ENCODE data around the gene TTR. TPM values are rescaled to one million over a fixed set of nuclear protein-coding genes. Genes with fewer than 3 reads are reported as not detected.

The TTR gene
- total and polyA plus RNA-seq, 2 of the 13 experiments (the other 11 are each of a cell fraction or from before 2014, with no cell fraction given), result 91.3 to 496 TPM

- no peak for TF ChIP-seq DMTF1 (CRISPR knock-in tag; IDR thresholded peaks at IDR 0.05)
- TF ChIP-seq ZNF407 (CRISPR knock-in tag; IDR thresholded peaks at IDR 0.05; ENCODE audit: not compliant biosample characterization), result no peak
- TF ChIP-seq ZBTB20 (CRISPR knock-in tag; IDR thresholded peaks at IDR 0.05; ENCODE audit: borderline replicate concordance, low read depth), result 0 out of 2 replicates have a peak, but pooled peaks have one; percentile 15
- TF ChIP-seq CREB1 (IDR thresholded peaks at IDR 0.05), result no peak
- peak; percentile 56; the same call in 1 of the 2 replicates for TF ChIP-seq CREB1 (CRISPR knock-in tag; IDR thresholded peaks at IDR 0.05)
- peak; percentile 94 for TF ChIP-seq FOXA3 (CRISPR knock-in tag; IDR thresholded peaks at IDR 0.05)
- no peak for TF ChIP-seq GRHL1 (CRISPR knock-in tag; conservative IDR thresholded peaks at IDR 0.05)
- no peak for TF ChIP-seq ZNF546 (CRISPR knock-in tag; conservative IDR thresholded peaks at IDR 0.05)
- TF ChIP-seq BCLAF1 (IDR thresholded peaks at IDR 0.05), result no peak
Measured at GRCh38 chr18:31591628-31592027, at the start of gene TTR (continued).

Measured in HepG2 (cell line).